SU-DHL-6 (cell line): ENCODE data around the gene PLEKHA6.

Source experiments
- EZH2phosphoT487 ChIP-seq: fragments of 200-600 bp; sonication (generic), shearing (Covaris generic); conservative IDR thresholded peaks from 2 replicates; pipeline ENCODE4 v1.6.1; 2018; ENCODE audit warnings: mild to moderate bottlenecking, antibody characterized with exemption, low read length, moderate library complexity, mixed read lengths
- TF ChIP-seq, protein P1 (sequence below): fragments of 200-600 bp; sonication (generic); IDR thresholded peaks from one replicate; pipeline ENCODE4 v1.5.1; 2017; ENCODE audit warnings: antibody characterized with exemption, mild to moderate bottlenecking, low read length, moderate library complexity; ENCODE audit not compliant: insufficient read depth, poor library complexity, severe bottlenecking

DNA sequence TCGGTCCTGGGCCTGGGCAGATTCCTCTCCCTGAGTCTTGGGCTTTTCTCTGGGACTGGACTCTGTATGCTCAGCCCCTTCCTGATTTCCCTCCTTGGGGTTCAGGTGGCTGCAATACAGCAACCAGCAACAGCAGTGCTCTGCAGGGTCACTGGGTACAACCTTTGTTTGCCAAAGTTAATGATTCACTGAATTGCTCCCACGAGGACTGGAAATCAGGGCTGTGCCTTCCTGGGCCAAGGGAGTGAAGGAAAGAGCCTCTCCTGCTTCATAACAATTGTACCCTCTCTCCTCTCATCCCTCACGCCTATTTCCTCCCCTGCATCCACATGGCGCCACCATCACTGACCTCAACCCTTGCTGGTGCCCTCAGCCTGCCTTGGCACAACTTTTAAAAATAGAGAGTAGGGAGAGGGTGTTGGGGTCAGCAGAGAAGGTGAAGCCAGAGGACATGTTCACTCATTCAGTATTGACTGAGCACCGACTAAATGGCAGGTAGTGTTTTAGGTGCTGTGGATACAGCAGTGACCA, 93.2 kb downstream of the PLEKHA6 start:
- TF ChIP-seq, protein P1, sequence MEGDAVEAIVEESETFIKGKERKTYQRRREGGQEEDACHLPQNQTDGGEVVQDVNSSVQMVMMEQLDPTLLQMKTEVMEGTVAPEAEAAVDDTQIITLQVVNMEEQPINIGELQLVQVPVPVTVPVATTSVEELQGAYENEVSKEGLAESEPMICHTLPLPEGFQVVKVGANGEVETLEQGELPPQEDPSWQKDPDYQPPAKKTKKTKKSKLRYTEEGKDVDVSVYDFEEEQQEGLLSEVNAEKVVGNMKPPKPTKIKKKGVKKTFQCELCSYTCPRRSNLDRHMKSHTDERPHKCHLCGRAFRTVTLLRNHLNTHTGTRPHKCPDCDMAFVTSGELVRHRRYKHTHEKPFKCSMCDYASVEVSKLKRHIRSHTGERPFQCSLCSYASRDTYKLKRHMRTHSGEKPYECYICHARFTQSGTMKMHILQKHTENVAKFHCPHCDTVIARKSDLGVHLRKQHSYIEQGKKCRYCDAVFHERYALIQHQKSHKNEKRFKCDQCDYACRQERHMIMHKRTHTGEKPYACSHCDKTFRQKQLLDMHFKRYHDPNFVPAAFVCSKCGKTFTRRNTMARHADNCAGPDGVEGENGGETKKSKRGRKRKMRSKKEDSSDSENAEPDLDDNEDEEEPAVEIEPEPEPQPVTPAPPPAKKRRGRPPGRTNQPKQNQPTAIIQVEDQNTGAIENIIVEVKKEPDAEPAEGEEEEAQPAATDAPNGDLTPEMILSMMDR = no peak
- TF ChIP-seq EZH2phosphoT487 = no peak
